ENCODE data around the gene MOXD1.

Gene MOXD1

DNA sequence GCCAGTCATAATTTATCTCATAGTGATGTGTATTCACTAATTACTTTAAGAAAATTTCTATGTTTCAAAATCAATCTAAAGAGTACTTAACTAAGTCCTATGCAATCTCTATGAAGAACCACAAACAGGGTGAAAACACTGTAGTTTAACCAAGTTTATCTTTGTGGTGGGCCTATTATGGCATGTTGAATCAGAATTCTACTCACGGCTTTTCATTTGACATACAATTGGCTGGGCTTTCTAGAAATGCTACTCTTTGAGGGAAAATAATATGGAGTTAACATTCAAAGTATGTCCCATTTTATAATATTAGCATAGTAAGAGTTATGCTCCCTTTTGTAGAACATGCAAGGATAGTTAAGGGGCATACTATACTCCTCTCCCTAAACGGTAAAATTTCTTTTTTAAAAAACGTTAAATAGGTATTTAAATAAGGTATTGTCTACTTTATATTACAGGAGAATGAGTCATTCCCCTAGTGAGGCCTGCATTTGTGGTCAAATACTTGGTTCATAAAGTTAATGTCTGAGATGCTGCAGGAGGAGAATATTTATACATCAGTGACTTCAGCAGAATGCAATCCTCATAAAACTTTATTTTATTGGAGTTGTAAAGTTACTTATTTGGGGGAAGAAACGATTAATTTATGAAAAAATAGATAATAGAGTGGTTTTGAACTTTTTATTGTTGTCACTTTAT is 1.8 kb downstream of the MOXD1 start:
- no peak for DNase-seq (ENCODE audit: low read depth in 2 of 2)

- DNase-seq (ENCODE audit: low read depth in 2 of 2), result no peak
Observed at GRCh38 chr6:132395015-132395597, 6.2 kb downstream of the MOXD1 start.

- no peak for DNase-seq (ENCODE audit: low read depth in 2 of 2)
Observed at GRCh38 chr6:132392792-132393191, 8.5 kb downstream of the MOXD1 start.

DNA sequence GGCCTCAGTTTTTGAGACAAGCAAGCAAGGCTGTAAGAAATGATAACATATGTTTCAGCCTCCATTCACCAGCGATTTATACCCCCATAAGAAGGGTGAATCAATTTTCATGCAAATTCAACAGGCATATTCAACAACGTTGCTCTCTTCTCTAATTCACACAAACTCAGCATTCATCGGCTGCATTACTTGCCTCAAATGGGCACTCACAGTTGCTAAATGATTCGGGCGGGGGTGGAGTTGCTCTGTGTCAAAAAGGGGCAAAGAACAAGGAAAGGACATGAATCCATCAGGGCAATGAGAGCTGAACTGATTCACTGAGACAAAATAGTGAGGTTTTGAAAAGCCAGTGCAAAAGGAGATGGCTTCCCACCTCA is 9.0 kb downstream of the MOXD1 start:
- DNase-seq (ENCODE audit: low read depth in 2 of 2), result no peak

- no peak for DNase-seq (ENCODE audit: low read depth in 2 of 2)
Observed at GRCh38 chr6:132391391-132392269, 9.6 kb downstream of the MOXD1 start.

GRCh38 chr6:132390451-132390850 is 10.8 kb downstream of the MOXD1 start:
- no peak for DNase-seq (ENCODE audit: low read depth in 2 of 2)

GRCh38 chr6:132390017-132390416 is 11.3 kb downstream of the MOXD1 start:
- no peak for DNase-seq (ENCODE audit: low read depth in 2 of 2)

DNA sequence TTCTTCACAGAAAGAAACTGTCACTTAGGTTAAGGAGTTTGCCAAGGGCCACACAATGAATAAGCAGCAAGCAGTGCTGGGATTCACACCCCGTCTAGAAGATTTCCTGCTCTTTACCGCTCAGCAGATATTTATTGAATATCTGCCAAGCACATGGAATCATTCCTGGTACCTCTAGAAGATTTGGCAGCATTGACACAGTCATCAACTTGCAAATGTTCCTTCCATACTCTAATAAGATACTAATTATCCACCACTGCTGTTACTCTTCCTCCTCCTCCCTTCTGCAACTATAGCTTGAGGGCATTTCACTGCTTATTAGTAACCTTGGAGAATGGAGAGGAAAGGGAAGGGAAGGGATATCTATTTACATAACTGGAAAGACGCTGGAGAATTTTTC is 13.0 kb downstream of the MOXD1 start:
- no peak for DNase-seq (ENCODE audit: low read depth in 2 of 2)

DNA sequence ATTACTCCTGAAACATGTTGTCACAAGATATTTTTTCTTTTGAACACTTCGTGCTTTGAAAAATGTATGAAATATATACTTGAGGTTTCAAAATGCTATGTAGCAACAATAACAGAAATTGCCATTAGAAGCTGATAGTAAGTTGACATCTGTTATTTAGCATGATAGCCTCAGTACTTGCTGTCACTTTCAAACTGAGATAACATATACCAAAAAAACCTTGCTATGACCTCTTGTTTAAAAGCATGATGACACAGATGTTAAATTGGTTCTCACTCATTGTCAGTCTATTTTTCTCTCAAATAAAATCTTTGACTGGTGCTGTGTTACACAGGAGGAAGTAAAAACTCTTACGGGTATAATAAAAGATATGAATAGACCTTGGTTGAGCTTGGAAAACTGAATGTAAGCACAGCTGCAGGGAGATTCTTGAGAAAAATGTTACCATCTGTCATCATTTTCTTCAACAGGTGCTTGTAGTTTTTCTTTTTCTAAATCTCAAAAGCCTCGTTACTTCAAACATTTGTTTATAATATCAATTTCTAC is 18.6 kb downstream of the MOXD1 start:
- no peak for DNase-seq (ENCODE audit: low read depth in 2 of 2)

DNA sequence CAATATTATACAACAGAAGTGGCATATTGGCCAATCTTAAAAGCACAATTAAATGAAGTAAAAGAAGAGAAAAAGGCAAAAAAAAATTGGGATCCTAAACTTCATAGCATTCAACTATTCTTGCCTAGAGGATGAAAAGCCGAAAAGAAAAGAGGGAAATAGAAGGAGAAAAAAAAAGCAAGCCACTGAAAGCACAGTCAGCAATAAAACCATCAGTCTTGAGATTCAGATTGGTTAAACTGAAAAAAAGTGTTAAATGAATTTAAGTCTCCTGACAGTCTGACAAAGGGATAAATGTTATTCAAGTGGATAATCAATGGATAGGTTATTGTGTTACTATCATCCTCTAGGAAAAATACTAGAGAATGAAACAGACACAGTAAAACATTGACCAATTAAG is 19.9 kb downstream of the MOXD1 start:
- DNase-seq (ENCODE audit: low read depth in 2 of 2), result no peak

- DNase-seq (ENCODE audit: low read depth in 2 of 2), result no peak
Observed at GRCh38 chr6:132380358-132381029, 20.8 kb downstream of the MOXD1 start.

- no peak for DNase-seq (ENCODE audit: low read depth in 2 of 2)
Observed at GRCh38 chr6:132369526-132369925, 31.7 kb downstream of the MOXD1 start.

- no peak for DNase-seq (ENCODE audit: low read depth in 2 of 2)
Observed at GRCh38 chr6:132368916-132369481, 32.3 kb downstream of the MOXD1 start.

DNA sequence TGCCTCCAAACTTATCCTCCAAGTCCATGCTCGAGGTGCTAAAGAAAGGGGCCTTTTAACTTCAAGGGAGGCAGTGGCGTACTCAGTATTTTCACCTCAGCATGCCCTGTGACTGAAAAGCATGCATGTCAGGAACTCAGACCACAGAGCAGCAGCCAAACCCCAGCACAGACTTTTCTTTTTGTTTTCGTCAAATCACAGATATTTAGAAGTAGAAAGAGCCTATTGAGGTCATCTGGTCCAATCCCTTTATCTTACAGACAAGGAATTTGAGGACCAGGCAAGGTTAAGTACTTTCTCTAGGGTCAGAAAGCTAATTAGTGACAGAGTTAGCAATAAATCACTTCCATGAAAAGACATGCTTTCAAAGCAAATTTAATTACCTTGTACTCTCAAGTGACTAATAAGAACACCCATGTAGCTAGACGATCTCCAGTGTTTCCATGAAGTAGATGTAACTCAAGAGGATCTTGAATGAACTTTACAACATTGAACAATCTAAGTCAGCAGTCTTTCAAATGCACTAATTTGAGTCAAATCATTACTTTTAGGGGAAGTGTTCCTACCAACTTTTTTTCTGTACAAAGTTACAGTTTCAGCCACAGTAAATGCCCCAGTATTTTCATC is 35.9 kb downstream of the MOXD1 start:
- DNase-seq (ENCODE audit: low read depth in 2 of 2), result no peak

DNA sequence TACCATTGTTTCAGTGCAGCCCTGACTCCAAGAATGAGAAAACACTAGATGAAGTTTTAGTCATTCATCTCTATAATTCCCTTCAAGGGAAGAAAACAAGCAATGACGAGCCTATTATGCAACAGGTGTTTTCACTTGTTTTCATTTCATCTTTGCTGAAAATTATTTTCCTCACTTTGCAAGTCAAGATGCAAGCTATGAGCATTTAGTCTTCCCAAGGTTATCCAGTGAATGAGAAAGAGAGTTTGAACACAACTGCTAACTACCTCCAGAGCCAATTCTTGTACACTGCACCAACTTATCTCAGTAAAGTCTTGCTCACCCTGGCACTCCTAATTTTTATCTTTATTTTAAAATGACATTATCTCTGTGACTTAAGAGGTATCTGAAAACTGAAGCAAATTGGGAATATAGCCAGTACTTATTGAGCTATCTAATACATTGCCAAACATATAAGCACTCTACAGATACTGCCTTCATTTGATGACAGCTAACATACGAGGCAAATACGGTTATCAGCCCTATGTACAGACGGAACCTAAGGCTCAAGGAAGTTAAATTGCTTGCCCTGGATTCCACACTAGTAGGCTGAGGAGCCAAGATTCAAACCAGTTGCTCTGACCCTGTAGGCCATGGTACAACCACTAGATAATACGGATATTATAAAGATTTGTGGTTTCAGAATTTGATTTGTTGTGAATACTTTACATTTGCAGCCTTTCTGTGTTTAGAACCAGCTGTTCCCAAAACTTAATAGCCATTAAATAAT is 36.8 kb downstream of the MOXD1 start:
- no peak for DNase-seq (ENCODE audit: low read depth in 2 of 2)

- no peak for DNase-seq (ENCODE audit: low read depth in 2 of 2)
Observed at GRCh38 chr6:132362442-132363185, 38.7 kb downstream of the MOXD1 start.

- no peak for DNase-seq (ENCODE audit: low read depth in 2 of 2)
Observed at GRCh38 chr6:132361101-132361500, 40.2 kb downstream of the MOXD1 start.

GRCh38 chr6:132359886-132360285 is 41.4 kb downstream of the MOXD1 start:
- DNase-seq (ENCODE audit: low read depth in 2 of 2), result no peak

DNA sequence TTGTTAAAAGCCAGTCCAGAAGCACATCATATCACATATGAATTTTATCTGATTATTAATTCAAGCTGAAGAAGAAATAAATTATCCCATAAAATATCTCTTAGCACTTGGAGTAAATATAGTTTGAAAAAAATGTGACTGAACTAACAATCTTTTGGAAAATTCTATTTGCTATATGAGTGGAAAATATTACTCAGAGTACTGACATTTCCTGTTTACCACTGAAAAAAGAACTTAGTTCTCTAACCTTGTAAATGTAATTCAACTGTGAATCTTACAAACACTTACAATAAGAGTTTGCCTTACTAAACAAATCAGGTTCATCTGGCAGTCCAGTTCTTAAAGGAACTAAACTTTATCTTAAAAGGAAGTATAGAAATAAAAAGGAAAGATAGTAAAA is 44.2 kb downstream of the MOXD1 start:
- DNase-seq (ENCODE audit: low read depth in 2 of 2), result no peak

All from stimulated activated CD4-positive, alpha-beta T cell treated with anti-CD3 and anti-CD28 coated beads, Interleukin-15, amount 100 ng/mL, for 48 hours (primary cell).